H9 (cell line): ENCODE results near the gene FADS1. TPM values are rescaled to one million over a fixed set of nuclear protein-coding genes. Genes with fewer than 3 reads are reported as not detected.

Experiments used
- DNase-seq: peaks from one replicate; pipeline ENCODE4 v3.0.0-alpha.2; 2017
- H2AFZ ChIP-seq: one replicate; pipeline ENCODE4 v1.6.1; 2013; ENCODE audit warnings: mild to moderate bottlenecking, low read length, control low read depth, moderate library complexity
- H2AK5ac ChIP-seq: 2 replicates; pipeline ENCODE4 v1.6.1; 2013; ENCODE audit warnings: low read length, control low read depth, mixed read lengths; ENCODE audit not compliant: insufficient read length
- H2BK120ac ChIP-seq: one replicate; pipeline ENCODE4 v1.6.1; 2013; ENCODE audit warnings: low read depth, mild to moderate bottlenecking, low read length, control low read depth, inconsistent platforms; ENCODE audit not compliant: poor library complexity, severe bottlenecking
- H2BK12ac ChIP-seq: 2 replicates; pipeline ENCODE4 v1.6.1; 2013; ENCODE audit warnings: low read length, control low read depth, mixed read lengths, low read depth; ENCODE audit not compliant: insufficient read length
- H2BK15ac ChIP-seq: 2 replicates; pipeline ENCODE4 v1.6.1; 2013; ENCODE audit warnings: low read depth, low read length, control low read depth
- H2BK20ac ChIP-seq: one replicate; pipeline ENCODE4 v1.6.1; 2013; ENCODE audit warnings: low read depth, mild to moderate bottlenecking, low read length, control low read depth, inconsistent platforms; ENCODE audit not compliant: poor library complexity, severe bottlenecking
- H2BK5ac ChIP-seq: 2 replicates; pipeline ENCODE4 v1.6.1; 2013; ENCODE audit warnings: low read length, control low read depth, mixed read lengths; ENCODE audit not compliant: insufficient read length
- H3K14ac ChIP-seq: 2 replicates; pipeline ENCODE4 v1.6.1; 2013; ENCODE audit warnings: low read length, control low read depth; ENCODE audit not compliant: insufficient read depth
- H3K18ac ChIP-seq: 2 replicates; pipeline ENCODE4 v1.6.1; 2013; ENCODE audit warnings: low read depth, mild to moderate bottlenecking, mixed read lengths, low read length, control low read depth; ENCODE audit not compliant: insufficient read length
- H3K23ac ChIP-seq: 2 replicates; pipeline ENCODE4 v1.6.1; 2013; ENCODE audit warnings: low read length, control low read depth, mixed read lengths, low read depth; ENCODE audit not compliant: insufficient read length
- H3K23me2 ChIP-seq: 2 replicates; pipeline ENCODE4 v1.6.1; 2013; ENCODE audit warnings: low read depth, mild to moderate bottlenecking, mixed read lengths, low read length, control low read depth; ENCODE audit not compliant: insufficient read length, poor library complexity, severe bottlenecking
- H3K27ac ChIP-seq: 2 replicates; pipeline ENCODE4 v1.5.1; 2013; ENCODE audit warnings: low read length, control low read depth, mixed read lengths, low read depth; ENCODE audit not compliant: insufficient read length
- H3K27me3 ChIP-seq: 2 replicates; pipeline ENCODE4 v1.6.1; 2013; ENCODE audit warnings: low read length, control low read depth, inconsistent platforms; ENCODE audit not compliant: insufficient read depth
- H3K4ac ChIP-seq: 2 replicates; pipeline ENCODE4 v1.6.1; 2013; ENCODE audit warnings: low read depth, mild to moderate bottlenecking, control low read depth, inconsistent platforms, low read length, moderate library complexity
- H3K4me1 ChIP-seq: 2 replicates; pipeline ENCODE4 v1.6.1; 2013; ENCODE audit warnings: low read length, control low read depth, inconsistent platforms; ENCODE audit not compliant: insufficient read depth
- H3K4me2 ChIP-seq: 2 replicates; pipeline ENCODE4 v1.6.1; 2013; ENCODE audit warnings: low read length, control low read depth, mixed read lengths; ENCODE audit not compliant: insufficient read length, insufficient read depth
- H3K56ac ChIP-seq: 2 replicates; pipeline ENCODE4 v1.6.1; 2013; ENCODE audit warnings: low read depth, mild to moderate bottlenecking, mixed read lengths, low read length, control low read depth; ENCODE audit not compliant: insufficient read length
- H3K79me1 ChIP-seq: 2 replicates; pipeline ENCODE4 v1.6.1; 2013; ENCODE audit warnings: low read depth, mild to moderate bottlenecking, moderate library complexity, low read length, control low read depth, inconsistent platforms; ENCODE audit not compliant: insufficient read depth, poor library complexity, severe bottlenecking
- H3K79me2 ChIP-seq: 2 replicates; pipeline ENCODE4 v1.6.1; 2013; ENCODE audit warnings: low read length, control low read depth, inconsistent platforms; ENCODE audit not compliant: insufficient read depth
- H3K9ac ChIP-seq: 2 replicates; pipeline ENCODE4 v1.6.1; 2013; ENCODE audit warnings: low read length, control low read depth, mixed read lengths; ENCODE audit not compliant: insufficient read length; ENCODE audit errors: extremely low read depth
- H3K9me3 ChIP-seq: one replicate; pipeline ENCODE4 v1.6.1; 2013; ENCODE audit warnings: low read depth, low read length, inconsistent platforms; ENCODE audit not compliant: control insufficient read depth
- H3T11ph ChIP-seq: one replicate; pipeline ENCODE4 v1.6.1; 2013; ENCODE audit warnings: mild to moderate bottlenecking, low read length, control low read depth, inconsistent platforms
- H4K20me1 ChIP-seq: one replicate; pipeline ENCODE4 v1.6.1; 2013; ENCODE audit not compliant: control insufficient read depth, insufficient read length, insufficient read depth
- H4K5ac ChIP-seq: 2 replicates; pipeline ENCODE4 v1.6.1; 2013; ENCODE audit warnings: low read depth, mild to moderate bottlenecking, mixed read lengths, low read length, control low read depth; ENCODE audit not compliant: insufficient read length
- H4K8ac ChIP-seq: replicated peaks from 2 replicates; pipeline ENCODE4 v1.6.1; 2013; ENCODE audit warnings: low read length, control low read depth, mixed read lengths, low read depth; ENCODE audit not compliant: insufficient read length
- H4K91ac ChIP-seq: 2 replicates; pipeline ENCODE4 v1.6.1; 2013; ENCODE audit warnings: low read depth, mild to moderate bottlenecking, moderate library complexity, mixed read lengths, low read length, control low read depth; ENCODE audit not compliant: insufficient read length
- H3K27ac Mint-ChIP-seq, 3 experiments: 2 replicates in 2 of 3; 3 replicates in 1 of 3; pipeline ENCODE4 v1.8.0; 2020 to 2021; ENCODE audit warnings: mixed read lengths in 3 of 3, mild to moderate bottlenecking in 1 of 3, moderate library complexity in 1 of 3
- H3K27me3 Mint-ChIP-seq: 2 replicates; pipeline ENCODE4 v1.8.0; 2021; ENCODE audit warnings: low read depth, mild to moderate bottlenecking, moderate library complexity, mixed read lengths
- H3K36me3 Mint-ChIP-seq, 3 experiments: 2 replicates in 2 of 3; 3 replicates in 1 of 3; pipeline ENCODE4 v1.8.0; 2020 to 2021; ENCODE audit warnings: low read depth in 3 of 3, mixed read lengths in 3 of 3; ENCODE audit not compliant: insufficient read depth in 1 of 3
- H3K4me1 Mint-ChIP-seq, 2 experiments: 2 replicates each; pipeline ENCODE4 v1.8.0; 2020; ENCODE audit warnings: mixed read lengths in 2 of 2
- H3K4me3 Mint-ChIP-seq, 2 experiments: 2 replicates in 1 of 2; 3 replicates in 1 of 2; pipeline ENCODE4 v1.8.0; 2020 to 2021; ENCODE audit warnings: mild to moderate bottlenecking in 2 of 2, mixed read lengths in 2 of 2, moderate library complexity in 1 of 2
- H3K9me3 Mint-ChIP-seq, 2 experiments: 2 replicates in 1 of 2; 3 replicates in 1 of 2; pipeline ENCODE4 v1.8.0; 2020; ENCODE audit warnings: mild to moderate bottlenecking in 2 of 2, mixed read lengths in 2 of 2, moderate library complexity in 1 of 2
- WGBS: extraction: QIAGEN DNeasy Blood & Tissue Kit; methylation state at CpG from one replicate; pipeline ENCODE4 v1.1.7; 2013; ENCODE audit warnings: missing lambda C conversion rate, low lambda C conversion rate, mixed read lengths; ENCODE audit not compliant: insufficient read length; ENCODE audit errors: extremely low coverage; 5-methylcytosine and 5-hydroxymethylcytosine counted together
- total RNA-seq: library from RNA; stranded (reverse); gene quantifications from 2 replicates; pipeline ENCODE4 v1.2.1, GENCODE V29; 2021
- TF ChIP-seq, protein P1 (sequence below): fragments of 200-600 bp; sonication (generic); conservative IDR thresholded peaks from 3 replicates; pipeline ENCODE4 v1.8.0; 2021; ENCODE audit warnings: antibody characterized with exemption, mild to moderate bottlenecking

Gene FADS1
- total RNA-seq, 1 experiment from 2014 or later, result 125 TPM

DNA sequence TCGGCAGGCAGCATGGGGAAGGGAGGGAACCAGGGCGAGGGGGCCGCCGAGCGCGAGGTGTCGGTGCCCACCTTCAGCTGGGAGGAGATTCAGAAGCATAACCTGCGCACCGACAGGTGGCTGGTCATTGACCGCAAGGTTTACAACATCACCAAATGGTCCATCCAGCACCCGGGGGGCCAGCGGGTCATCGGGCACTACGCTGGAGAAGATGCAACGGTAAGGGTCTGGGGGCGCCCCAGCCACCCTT, 11.5 kb upstream of the FADS1 start:
- no peak overlapping the region for H2BK5ac ChIP-seq
- peaks cover 16% of the 10 kb centered on the region for H3K23me2 ChIP-seq
- TF ChIP-seq, protein P1, sequence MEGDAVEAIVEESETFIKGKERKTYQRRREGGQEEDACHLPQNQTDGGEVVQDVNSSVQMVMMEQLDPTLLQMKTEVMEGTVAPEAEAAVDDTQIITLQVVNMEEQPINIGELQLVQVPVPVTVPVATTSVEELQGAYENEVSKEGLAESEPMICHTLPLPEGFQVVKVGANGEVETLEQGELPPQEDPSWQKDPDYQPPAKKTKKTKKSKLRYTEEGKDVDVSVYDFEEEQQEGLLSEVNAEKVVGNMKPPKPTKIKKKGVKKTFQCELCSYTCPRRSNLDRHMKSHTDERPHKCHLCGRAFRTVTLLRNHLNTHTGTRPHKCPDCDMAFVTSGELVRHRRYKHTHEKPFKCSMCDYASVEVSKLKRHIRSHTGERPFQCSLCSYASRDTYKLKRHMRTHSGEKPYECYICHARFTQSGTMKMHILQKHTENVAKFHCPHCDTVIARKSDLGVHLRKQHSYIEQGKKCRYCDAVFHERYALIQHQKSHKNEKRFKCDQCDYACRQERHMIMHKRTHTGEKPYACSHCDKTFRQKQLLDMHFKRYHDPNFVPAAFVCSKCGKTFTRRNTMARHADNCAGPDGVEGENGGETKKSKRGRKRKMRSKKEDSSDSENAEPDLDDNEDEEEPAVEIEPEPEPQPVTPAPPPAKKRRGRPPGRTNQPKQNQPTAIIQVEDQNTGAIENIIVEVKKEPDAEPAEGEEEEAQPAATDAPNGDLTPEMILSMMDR, result no peak
- no peak overlapping the region for H4K8ac ChIP-seq
- H3K4me1 ChIP-seq, result peaks cover 5% of the 10 kb centered on the region; the same call in 1 of the 2 replicates
- peak overlapping the region; percentile 66 for H3K14ac ChIP-seq
- no peak overlapping the region for H2BK12ac ChIP-seq
- no peak overlapping the region for H4K5ac ChIP-seq
- H3K27ac Mint-ChIP-seq, result peak overlapping the region; percentile 95 to 99 (median 97)
- no peak overlapping the region for H3K23ac ChIP-seq
- H3K56ac ChIP-seq, result no peak overlapping the region
- H3T11ph ChIP-seq, result no peak overlapping the region
- H2BK15ac ChIP-seq, result no peak overlapping the region
- H3K79me2 ChIP-seq, result peaks cover 38% of the 10 kb centered on the region; the same call in 1 of the 2 replicates
- no CpG with 5 or more reads among the region's 16 CpGs for WGBS
- peaks cover 15 to 30% (median 28%) of the 10 kb centered on the region in 3 experiments; a peak in 6 of 7 replicates for H3K36me3 Mint-ChIP-seq
- H3K4me2 ChIP-seq, result peak overlapping the region; percentile 96
- no peak overlapping the region for H3K4ac ChIP-seq
- H4K20me1 ChIP-seq, result no peaks in the 10 kb centered on the region
- H3K18ac ChIP-seq, result peak overlapping the region; percentile 12
- no peak overlapping the region for H2BK20ac ChIP-seq
- H3K27me3 ChIP-seq, result no peaks in the 10 kb centered on the region
- no peak overlapping the region for H2AK5ac ChIP-seq
- H3K4me1 Mint-ChIP-seq, result peaks cover 50 to 51% of the 10 kb centered on the region in 2 experiments
- no peak for DNase-seq
- no peaks in the 10 kb centered on the region for H3K27me3 Mint-ChIP-seq
- H2AFZ ChIP-seq, result no peak overlapping the region
- H3K9ac ChIP-seq, result peak overlapping the region; percentile 54
- H3K4me3 Mint-ChIP-seq, result peak overlapping the region; percentile 91 to 93
- H4K91ac ChIP-seq, result no peak overlapping the region
- H3K9me3 Mint-ChIP-seq, result no peaks in the 10 kb centered on the region
- H3K79me1 ChIP-seq, result peaks cover 2% of the 10 kb centered on the region
- H3K9me3 ChIP-seq, result no peaks in the 10 kb centered on the region
- no peak overlapping the region for H3K27ac ChIP-seq
- no peak overlapping the region for H2BK120ac ChIP-seq
